GM23338 (cell line): ENCODE results near the gene MGLL. TPM values are rescaled to one million over a fixed set of nuclear protein-coding genes. Genes with fewer than 3 reads are reported as not detected.

Experiments
- ATAC-seq: fragments of 200-7000 bp; cut with Tn5 transposase; 3 replicates; pipeline ENCODE4 v1.9.1; 2020
- DNase-seq: peaks from one replicate; pipeline ENCODE4 v3.0.0-alpha.2; 2015; ENCODE audit warnings: low spot score
- H2AFZ ChIP-seq: fragments of 200-600 bp; sonication (generic); 2 replicates; pipeline ENCODE4 v1.8.0; 2016; ENCODE audit warnings: antibody characterized with exemption, mild to moderate bottlenecking, moderate library complexity
- H3F3A ChIP-seq: fragments of 200-600 bp; sonication (generic); replicated peaks from 2 replicates; pipeline ENCODE4 v1.8.0; 2017; ENCODE audit warnings: antibody characterized with exemption, mixed run types, low read depth
- H3K27ac ChIP-seq: fragments of 200-600 bp; sonication (generic); 2 replicates; pipeline ENCODE4 v1.6.1; 2016; ENCODE audit warnings: low read depth
- H3K27me3 ChIP-seq: fragments of 200-600 bp; sonication (generic); 2 replicates; pipeline ENCODE4 v1.8.0; 2016; ENCODE audit warnings: mild to moderate bottlenecking, mixed run types, moderate library complexity; ENCODE audit not compliant: insufficient read depth
- H3K36me3 ChIP-seq: fragments of 200-600 bp; sonication (generic); 2 replicates; pipeline ENCODE4 v1.8.0; 2016; ENCODE audit warnings: mild to moderate bottlenecking; ENCODE audit not compliant: insufficient read depth
- H3K4me1 ChIP-seq: fragments of 200-600 bp; sonication (generic); 2 replicates; pipeline ENCODE4 v1.8.0; 2016; ENCODE audit warnings: mild to moderate bottlenecking, moderate library complexity; ENCODE audit not compliant: insufficient read depth
- H3K4me2 ChIP-seq: fragments of 200-600 bp; sonication (generic); 2 replicates; pipeline ENCODE4 v1.7.1; 2017; ENCODE audit warnings: mixed run types
- H3K4me3 ChIP-seq: fragments of 200-600 bp; sonication (generic); 2 replicates; pipeline ENCODE4 v1.6.1; 2016; ENCODE audit warnings: mixed run types
- H3K79me2 ChIP-seq: fragments of 200-600 bp; sonication (generic); replicated peaks from 2 replicates; pipeline ENCODE4 v1.8.0; 2017; ENCODE audit warnings: mild to moderate bottlenecking; ENCODE audit not compliant: insufficient read depth
- H3K9me2 ChIP-seq: fragments of 200-600 bp; sonication (generic); 2 replicates; pipeline ENCODE4 v1.8.0; 2017; ENCODE audit not compliant: insufficient read depth
- H4K20me1 ChIP-seq: fragments of 200-600 bp; sonication (generic); replicated peaks from 2 replicates; pipeline ENCODE4 v1.8.0; 2017; ENCODE audit warnings: mild to moderate bottlenecking; ENCODE audit not compliant: insufficient read depth
- H3K27ac Mint-ChIP-seq: 2 replicates; pipeline ENCODE4 v1.8.0; 2020; ENCODE audit warnings: inconsistent platforms, mild to moderate bottlenecking, moderate library complexity, mixed read lengths
- H3K27me3 Mint-ChIP-seq: 3 replicates; pipeline ENCODE4 v1.8.0; 2022; ENCODE audit warnings: low read depth, mild to moderate bottlenecking, moderate library complexity, mixed read lengths, inconsistent platforms; ENCODE audit not compliant: insufficient read depth, poor library complexity
- H3K36me3 Mint-ChIP-seq: 3 replicates; pipeline ENCODE4 v1.8.0; 2021; ENCODE audit warnings: low read depth, mild to moderate bottlenecking, inconsistent platforms, moderate library complexity, mixed read lengths
- H3K4me1 Mint-ChIP-seq: 3 replicates; pipeline ENCODE4 v1.8.0; 2020; ENCODE audit warnings: mild to moderate bottlenecking, inconsistent platforms, mixed read lengths
- H3K4me3 Mint-ChIP-seq: 3 replicates; pipeline ENCODE4 v1.8.0; 2021; ENCODE audit warnings: moderate library complexity, mild to moderate bottlenecking, inconsistent platforms, mixed read lengths
- H3K9me3 Mint-ChIP-seq: 3 replicates; pipeline ENCODE4 v1.8.0; 2020; ENCODE audit warnings: moderate library complexity, mild to moderate bottlenecking, inconsistent platforms, mixed read lengths
- CREB1 ChIP-seq: fragments of 250-450 bp; sonication (Bioruptor Pico); IDR thresholded peaks from 2 replicates; pipeline ENCODE4 v1.5.0; 2020; ENCODE audit warnings: low read depth, mild to moderate bottlenecking, moderate library complexity
- EZH2 ChIP-seq: fragments of 200-600 bp; sonication (generic); IDR thresholded peaks from one replicate; pipeline ENCODE4 v1.8.0; 2017; ENCODE audit warnings: antibody characterized with exemption, mild to moderate bottlenecking, low read depth; ENCODE audit not compliant: unreplicated experiment
- EZH2phosphoT487 ChIP-seq: fragments of 200-600 bp; sonication (generic); IDR thresholded peaks from one replicate; pipeline ENCODE4 v1.8.1; 2018; ENCODE audit warnings: antibody characterized with exemption; ENCODE audit not compliant: unreplicated experiment
- JUNB ChIP-seq: IDR thresholded peaks from one replicate; pipeline ENCODE4 v1.6.1; 2016; ENCODE audit warnings: antibody characterized with exemption; ENCODE audit not compliant: unreplicated experiment
- NANOG ChIP-seq: IDR thresholded peaks from 2 replicates; pipeline ENCODE4 v1.6.1; 2016; ENCODE audit warnings: antibody characterized with exemption, borderline replicate concordance
- POLR2AphosphoS5 ChIP-seq: IDR thresholded peaks from 2 replicates; pipeline ENCODE4 v1.6.1; 2016; ENCODE audit warnings: antibody characterized with exemption, low read depth
- STAT1 ChIP-seq: IDR thresholded peaks from one replicate; pipeline ENCODE4 v1.6.1; 2016; ENCODE audit warnings: antibody characterized with exemption; ENCODE audit not compliant: unreplicated experiment
- ZNF114 ChIP-seq: fragments of 250-450 bp; sonication (Bioruptor Pico); IDR thresholded peaks from 2 replicates; pipeline ENCODE4 v1.5.0; 2020; ENCODE audit warnings: mild to moderate bottlenecking, moderate library complexity
- ZNF331 ChIP-seq: fragments of 250-450 bp; sonication (Bioruptor Pico); IDR thresholded peaks from 2 replicates; pipeline ENCODE4 v1.5.0; 2020; ENCODE audit warnings: low read depth, mild to moderate bottlenecking, moderate library complexity
- polyA plus RNA-seq: library from polyadenylated mRNA; unstranded; fragments of >200 nt; fragmentation: Nextera tagmentation; extraction: Ambion mirVana; gene quantifications from 2 replicates; pipeline ENCODE4 v1.2.1, GENCODE V29; 2016
- total RNA-seq: library from RNA; depleted of rRNA; stranded (reverse); fragments of >200 nt; shearing (Covaris generic); gene quantifications from 2 replicates; pipeline ENCODE4 v1.2.3, GENCODE V29; 2014
- TF ChIP-seq, protein P1 (sequence below): fragments of 250-450 bp; sonication (Bioruptor Pico); IDR thresholded peaks from 2 replicates; pipeline ENCODE4 v1.5.0; 2020; ENCODE audit warnings: mild to moderate bottlenecking, moderate library complexity
- TF ChIP-seq, protein P2 (sequence below): IDR thresholded peaks from one replicate; pipeline ENCODE4 v1.6.1; 2018; ENCODE audit warnings: antibody characterized with exemption; ENCODE audit not compliant: unreplicated experiment
- TF ChIP-seq, protein P3 (sequence below), 2 experiments: fragments of 200-600 bp in 1 of 2; sonication (generic) in 1 of 2; conservative IDR thresholded peaks; 2 replicates each; pipeline versions ENCODE4 v1.5.1 to v1.6.1; 2016 to 2017; ENCODE audit warnings: antibody characterized with exemption in 2 of 2, low read depth in 2 of 2, mild to moderate bottlenecking in 2 of 2, moderate library complexity in 1 of 2
- TF ChIP-seq, protein P4 (sequence below): IDR thresholded peaks from 2 replicates; pipeline ENCODE4 v1.6.1; 2016; ENCODE audit warnings: antibody characterized with exemption

The MGLL gene
- total and polyA plus RNA-seq, 2 experiments from 2014 or later, result 0.71 to 0.83 TPM

DNA sequence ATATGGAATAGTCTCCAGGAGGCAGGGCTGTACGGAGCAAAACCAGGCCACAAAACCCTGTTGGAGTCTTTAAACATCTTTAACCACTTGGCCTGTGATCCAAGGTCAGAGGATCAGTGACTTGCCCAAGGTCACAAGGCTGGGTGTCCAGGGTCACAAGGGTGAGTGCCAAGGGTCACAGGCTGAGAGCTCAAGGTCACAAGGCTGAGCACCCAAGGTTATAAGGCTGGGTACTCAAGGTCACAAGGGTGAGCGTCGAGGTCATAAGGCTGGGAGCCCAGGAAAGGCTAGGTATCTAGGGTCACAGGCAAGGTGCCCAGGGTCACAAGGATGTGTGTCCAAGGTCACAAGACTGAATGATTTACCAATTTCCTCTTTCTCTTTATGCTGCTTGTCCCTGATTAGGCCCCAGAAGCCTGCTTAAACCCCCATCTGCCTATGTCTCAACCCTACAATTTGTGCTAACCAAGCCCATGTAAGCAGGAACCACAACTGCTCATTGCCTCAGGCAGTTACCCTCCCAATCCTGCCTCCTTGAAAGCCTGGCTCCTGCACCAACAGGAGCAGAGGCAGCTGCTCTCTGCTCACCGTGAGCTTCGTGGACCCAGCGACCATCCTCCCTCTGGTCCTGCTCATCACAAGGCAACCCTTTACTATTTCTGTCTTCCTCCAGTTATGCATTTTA is 51.5 kb downstream of the MGLL start:
- Mint-ChIP-seq H3K9me3 (peaks cover 8% of the 10 kb centered on the region; the same call in 1 of the 3 replicates), H3K27ac (no peak overlapping the region), H3K27me3 (peaks cover 6% of the 10 kb centered on the region), H3K4me3 (no peak overlapping the region), H3K4me1 (peaks cover 3% of the 10 kb centered on the region), H3K36me3 (no peaks in the 10 kb centered on the region)
- H3K4me1 ChIP-seq, result no peaks in the 10 kb centered on the region
- DNase-seq (no peak), ATAC-seq (no peak)
- H3K9me2 ChIP-seq, result no peaks in the 10 kb centered on the region
- no peaks in the 10 kb centered on the region for H3K79me2 ChIP-seq
- H2AFZ ChIP-seq, result no peak overlapping the region
- no peak overlapping the region for H3K27ac ChIP-seq
- H4K20me1 ChIP-seq, result no peaks in the 10 kb centered on the region
- H3F3A ChIP-seq, result no peaks in the 10 kb centered on the region
- TF ChIP-seq NANOG, result no peak
- TF ChIP-seq, protein P1, sequence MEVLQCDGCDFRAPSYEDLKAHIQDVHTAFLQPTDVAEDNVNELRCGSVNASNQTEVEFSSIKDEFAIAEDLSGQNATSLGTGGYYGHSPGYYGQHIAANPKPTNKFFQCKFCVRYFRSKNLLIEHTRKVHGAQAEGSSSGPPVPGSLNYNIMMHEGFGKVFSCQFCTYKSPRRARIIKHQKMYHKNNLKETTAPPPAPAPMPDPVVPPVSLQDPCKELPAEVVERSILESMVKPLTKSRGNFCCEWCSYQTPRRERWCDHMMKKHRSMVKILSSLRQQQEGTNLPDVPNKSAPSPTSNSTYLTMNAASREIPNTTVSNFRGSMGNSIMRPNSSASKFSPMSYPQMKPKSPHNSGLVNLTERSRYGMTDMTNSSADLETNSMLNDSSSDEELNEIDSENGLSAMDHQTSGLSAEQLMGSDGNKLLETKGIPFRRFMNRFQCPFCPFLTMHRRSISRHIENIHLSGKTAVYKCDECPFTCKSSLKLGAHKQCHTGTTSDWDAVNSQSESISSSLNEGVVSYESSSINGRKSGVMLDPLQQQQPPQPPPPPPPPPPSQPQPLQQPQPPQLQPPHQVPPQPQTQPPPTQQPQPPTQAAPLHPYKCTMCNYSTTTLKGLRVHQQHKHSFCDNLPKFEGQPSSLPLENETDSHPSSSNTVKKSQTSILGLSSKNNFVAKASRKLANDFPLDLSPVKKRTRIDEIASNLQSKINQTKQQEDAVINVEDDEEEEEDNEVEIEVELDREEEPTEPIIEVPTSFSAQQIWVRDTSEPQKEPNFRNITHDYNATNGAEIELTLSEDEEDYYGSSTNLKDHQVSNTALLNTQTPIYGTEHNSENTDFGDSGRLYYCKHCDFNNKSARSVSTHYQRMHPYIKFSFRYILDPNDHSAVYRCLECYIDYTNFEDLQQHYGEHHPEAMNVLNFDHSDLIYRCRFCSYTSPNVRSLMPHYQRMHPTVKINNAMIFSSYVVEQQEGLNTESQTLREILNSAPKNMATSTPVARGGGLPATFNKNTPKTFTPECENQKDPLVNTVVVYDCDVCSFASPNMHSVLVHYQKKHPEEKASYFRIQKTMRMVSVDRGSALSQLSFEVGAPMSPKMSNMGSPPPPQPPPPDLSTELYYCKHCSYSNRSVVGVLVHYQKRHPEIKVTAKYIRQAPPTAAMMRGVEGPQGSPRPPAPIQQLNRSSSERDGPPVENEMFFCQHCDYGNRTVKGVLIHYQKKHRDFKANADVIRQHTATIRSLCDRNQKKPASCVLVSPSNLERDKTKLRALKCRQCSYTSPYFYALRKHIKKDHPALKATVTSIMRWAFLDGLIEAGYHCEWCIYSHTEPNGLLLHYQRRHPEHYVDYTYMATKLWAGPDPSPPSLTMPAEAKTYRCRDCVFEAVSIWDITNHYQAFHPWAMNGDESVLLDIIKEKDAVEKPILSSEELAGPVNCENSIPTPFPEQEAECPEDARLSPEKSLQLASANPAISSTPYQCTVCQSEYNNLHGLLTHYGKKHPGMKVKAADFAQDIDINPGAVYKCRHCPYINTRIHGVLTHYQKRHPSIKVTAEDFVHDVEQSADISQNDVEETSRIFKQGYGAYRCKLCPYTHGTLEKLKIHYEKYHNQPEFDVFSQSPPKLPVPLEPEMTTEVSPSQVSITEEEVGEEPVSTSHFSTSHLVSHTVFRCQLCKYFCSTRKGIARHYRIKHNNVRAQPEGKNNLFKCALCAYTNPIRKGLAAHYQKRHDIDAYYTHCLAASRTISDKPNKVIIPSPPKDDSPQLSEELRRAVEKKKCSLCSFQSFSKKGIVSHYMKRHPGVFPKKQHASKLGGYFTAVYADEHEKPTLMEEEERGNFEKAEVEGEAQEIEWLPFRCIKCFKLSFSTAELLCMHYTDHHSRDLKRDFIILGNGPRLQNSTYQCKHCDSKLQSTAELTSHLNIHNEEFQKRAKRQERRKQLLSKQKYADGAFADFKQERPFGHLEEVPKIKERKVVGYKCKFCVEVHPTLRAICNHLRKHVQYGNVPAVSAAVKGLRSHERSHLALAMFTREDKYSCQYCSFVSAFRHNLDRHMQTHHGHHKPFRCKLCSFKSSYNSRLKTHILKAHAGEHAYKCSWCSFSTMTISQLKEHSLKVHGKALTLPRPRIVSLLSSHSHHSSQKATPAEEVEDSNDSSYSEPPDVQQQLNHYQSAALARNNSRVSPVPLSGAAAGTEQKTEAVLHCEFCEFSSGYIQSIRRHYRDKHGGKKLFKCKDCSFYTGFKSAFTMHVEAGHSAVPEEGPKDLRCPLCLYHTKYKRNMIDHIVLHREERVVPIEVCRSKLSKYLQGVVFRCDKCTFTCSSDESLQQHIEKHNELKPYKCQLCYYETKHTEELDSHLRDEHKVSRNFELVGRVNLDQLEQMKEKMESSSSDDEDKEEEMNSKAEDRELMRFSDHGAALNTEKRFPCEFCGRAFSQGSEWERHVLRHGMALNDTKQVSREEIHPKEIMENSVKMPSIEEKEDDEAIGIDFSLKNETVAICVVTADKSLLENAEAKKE (CRISPR knock-in tag), result no peak
- no peak for TF ChIP-seq STAT1
- no peak for TF ChIP-seq CREB1 (CRISPR knock-in tag)
- TF ChIP-seq, protein P2, sequence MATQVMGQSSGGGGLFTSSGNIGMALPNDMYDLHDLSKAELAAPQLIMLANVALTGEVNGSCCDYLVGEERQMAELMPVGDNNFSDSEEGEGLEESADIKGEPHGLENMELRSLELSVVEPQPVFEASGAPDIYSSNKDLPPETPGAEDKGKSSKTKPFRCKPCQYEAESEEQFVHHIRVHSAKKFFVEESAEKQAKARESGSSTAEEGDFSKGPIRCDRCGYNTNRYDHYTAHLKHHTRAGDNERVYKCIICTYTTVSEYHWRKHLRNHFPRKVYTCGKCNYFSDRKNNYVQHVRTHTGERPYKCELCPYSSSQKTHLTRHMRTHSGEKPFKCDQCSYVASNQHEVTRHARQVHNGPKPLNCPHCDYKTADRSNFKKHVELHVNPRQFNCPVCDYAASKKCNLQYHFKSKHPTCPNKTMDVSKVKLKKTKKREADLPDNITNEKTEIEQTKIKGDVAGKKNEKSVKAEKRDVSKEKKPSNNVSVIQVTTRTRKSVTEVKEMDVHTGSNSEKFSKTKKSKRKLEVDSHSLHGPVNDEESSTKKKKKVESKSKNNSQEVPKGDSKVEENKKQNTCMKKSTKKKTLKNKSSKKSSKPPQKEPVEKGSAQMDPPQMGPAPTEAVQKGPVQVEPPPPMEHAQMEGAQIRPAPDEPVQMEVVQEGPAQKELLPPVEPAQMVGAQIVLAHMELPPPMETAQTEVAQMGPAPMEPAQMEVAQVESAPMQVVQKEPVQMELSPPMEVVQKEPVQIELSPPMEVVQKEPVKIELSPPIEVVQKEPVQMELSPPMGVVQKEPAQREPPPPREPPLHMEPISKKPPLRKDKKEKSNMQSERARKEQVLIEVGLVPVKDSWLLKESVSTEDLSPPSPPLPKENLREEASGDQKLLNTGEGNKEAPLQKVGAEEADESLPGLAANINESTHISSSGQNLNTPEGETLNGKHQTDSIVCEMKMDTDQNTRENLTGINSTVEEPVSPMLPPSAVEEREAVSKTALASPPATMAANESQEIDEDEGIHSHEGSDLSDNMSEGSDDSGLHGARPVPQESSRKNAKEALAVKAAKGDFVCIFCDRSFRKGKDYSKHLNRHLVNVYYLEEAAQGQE, result no peak
- no peak for TF ChIP-seq ZNF114 (CRISPR knock-in tag)
- no peak for TF ChIP-seq ZNF331
- TF ChIP-seq EZH2phosphoT487, result no peak
- no peak for TF ChIP-seq POLR2AphosphoS5
- TF ChIP-seq, protein P3, sequence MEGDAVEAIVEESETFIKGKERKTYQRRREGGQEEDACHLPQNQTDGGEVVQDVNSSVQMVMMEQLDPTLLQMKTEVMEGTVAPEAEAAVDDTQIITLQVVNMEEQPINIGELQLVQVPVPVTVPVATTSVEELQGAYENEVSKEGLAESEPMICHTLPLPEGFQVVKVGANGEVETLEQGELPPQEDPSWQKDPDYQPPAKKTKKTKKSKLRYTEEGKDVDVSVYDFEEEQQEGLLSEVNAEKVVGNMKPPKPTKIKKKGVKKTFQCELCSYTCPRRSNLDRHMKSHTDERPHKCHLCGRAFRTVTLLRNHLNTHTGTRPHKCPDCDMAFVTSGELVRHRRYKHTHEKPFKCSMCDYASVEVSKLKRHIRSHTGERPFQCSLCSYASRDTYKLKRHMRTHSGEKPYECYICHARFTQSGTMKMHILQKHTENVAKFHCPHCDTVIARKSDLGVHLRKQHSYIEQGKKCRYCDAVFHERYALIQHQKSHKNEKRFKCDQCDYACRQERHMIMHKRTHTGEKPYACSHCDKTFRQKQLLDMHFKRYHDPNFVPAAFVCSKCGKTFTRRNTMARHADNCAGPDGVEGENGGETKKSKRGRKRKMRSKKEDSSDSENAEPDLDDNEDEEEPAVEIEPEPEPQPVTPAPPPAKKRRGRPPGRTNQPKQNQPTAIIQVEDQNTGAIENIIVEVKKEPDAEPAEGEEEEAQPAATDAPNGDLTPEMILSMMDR (conservative IDR thresholded peaks at IDR 0.05; ENCODE audit: low read depth in 2 of 2), result no peak
- TF ChIP-seq, protein P4, sequence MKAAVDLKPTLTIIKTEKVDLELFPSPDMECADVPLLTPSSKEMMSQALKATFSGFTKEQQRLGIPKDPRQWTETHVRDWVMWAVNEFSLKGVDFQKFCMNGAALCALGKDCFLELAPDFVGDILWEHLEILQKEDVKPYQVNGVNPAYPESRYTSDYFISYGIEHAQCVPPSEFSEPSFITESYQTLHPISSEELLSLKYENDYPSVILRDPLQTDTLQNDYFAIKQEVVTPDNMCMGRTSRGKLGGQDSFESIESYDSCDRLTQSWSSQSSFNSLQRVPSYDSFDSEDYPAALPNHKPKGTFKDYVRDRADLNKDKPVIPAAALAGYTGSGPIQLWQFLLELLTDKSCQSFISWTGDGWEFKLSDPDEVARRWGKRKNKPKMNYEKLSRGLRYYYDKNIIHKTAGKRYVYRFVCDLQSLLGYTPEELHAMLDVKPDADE, result no peak
- TF ChIP-seq EZH2, result no peak
- TF ChIP-seq JUNB, result no peak
- no peaks in the 10 kb centered on the region for H3K36me3 ChIP-seq
- no peak overlapping the region for H3K4me3 ChIP-seq
- no peaks in the 10 kb centered on the region for H3K27me3 ChIP-seq
- no peak overlapping the region for H3K4me2 ChIP-seq
